Measurements from ENCODE around the gene PAX5. TPM values are rescaled to one million over a fixed set of nuclear protein-coding genes. Genes with fewer than 3 reads are reported as not detected.

The PAX5 gene
- polyA plus RNA-seq, 2 of the 4 experiments (the other 2 are of a cell fraction), result not detected

DNA sequence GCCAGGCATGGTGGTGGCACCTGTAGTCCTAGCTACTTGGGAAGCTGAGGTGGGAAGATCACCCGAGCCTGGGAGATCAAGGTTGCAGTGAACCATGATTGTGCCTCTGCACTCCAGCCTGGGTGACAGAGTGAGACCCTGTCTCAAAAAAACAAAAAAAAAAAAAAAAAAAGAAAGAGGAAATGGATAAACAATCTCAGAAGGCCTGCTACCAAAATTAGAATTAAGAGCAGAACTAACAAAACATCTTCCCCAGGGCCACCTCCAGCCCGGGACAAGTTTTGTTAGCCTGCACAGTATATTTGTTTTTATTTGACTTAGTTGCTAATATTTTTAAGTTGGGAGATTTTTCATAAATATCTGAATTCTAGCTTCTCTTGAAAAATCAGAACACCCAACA is 23.1 kb downstream of the PAX5 start:
- TF ChIP-seq, protein P1, sequence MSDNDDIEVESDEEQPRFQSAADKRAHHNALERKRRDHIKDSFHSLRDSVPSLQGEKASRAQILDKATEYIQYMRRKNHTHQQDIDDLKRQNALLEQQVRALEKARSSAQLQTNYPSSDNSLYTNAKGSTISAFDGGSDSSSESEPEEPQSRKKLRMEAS (IDR thresholded peaks at IDR 0.05), result no peak
- TF ChIP-seq RFX5 (IDR thresholded peaks at IDR 0.05) (no peak), RCOR1 (IDR thresholded peaks at IDR 0.05; ENCODE audit: low read depth, low read length) (no peak), ZSCAN20 (CRISPR knock-in tag; IDR thresholded peaks at IDR 0.05) (no peak), NPAS2 (CRISPR knock-in tag; IDR thresholded peaks at IDR 0.05; ENCODE audit: borderline replicate concordance) (no peak), MAZ (IDR thresholded peaks at IDR 0.05; ENCODE audit: borderline replicate concordance, low read depth, low read length) (no peak), TP53 (CRISPR knock-in tag; IDR thresholded peaks at IDR 0.05) (no peak), POLR2A (IDR thresholded peaks at IDR 0.05; ENCODE audit: low read length) (no peak), SREBF2 (IDR thresholded peaks at IDR 0.05) (no peak), FOSB (CRISPR knock-in tag; IDR thresholded peaks at IDR 0.05) (no peak)
- TF ChIP-seq, protein P2, sequence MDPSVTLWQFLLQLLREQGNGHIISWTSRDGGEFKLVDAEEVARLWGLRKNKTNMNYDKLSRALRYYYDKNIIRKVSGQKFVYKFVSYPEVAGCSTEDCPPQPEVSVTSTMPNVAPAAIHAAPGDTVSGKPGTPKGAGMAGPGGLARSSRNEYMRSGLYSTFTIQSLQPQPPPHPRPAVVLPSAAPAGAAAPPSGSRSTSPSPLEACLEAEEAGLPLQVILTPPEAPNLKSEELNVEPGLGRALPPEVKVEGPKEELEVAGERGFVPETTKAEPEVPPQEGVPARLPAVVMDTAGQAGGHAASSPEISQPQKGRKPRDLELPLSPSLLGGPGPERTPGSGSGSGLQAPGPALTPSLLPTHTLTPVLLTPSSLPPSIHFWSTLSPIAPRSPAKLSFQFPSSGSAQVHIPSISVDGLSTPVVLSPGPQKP (IDR thresholded peaks at IDR 0.05; ENCODE audit: low read depth, low read length), result no peak
- TF ChIP-seq, protein P3, sequence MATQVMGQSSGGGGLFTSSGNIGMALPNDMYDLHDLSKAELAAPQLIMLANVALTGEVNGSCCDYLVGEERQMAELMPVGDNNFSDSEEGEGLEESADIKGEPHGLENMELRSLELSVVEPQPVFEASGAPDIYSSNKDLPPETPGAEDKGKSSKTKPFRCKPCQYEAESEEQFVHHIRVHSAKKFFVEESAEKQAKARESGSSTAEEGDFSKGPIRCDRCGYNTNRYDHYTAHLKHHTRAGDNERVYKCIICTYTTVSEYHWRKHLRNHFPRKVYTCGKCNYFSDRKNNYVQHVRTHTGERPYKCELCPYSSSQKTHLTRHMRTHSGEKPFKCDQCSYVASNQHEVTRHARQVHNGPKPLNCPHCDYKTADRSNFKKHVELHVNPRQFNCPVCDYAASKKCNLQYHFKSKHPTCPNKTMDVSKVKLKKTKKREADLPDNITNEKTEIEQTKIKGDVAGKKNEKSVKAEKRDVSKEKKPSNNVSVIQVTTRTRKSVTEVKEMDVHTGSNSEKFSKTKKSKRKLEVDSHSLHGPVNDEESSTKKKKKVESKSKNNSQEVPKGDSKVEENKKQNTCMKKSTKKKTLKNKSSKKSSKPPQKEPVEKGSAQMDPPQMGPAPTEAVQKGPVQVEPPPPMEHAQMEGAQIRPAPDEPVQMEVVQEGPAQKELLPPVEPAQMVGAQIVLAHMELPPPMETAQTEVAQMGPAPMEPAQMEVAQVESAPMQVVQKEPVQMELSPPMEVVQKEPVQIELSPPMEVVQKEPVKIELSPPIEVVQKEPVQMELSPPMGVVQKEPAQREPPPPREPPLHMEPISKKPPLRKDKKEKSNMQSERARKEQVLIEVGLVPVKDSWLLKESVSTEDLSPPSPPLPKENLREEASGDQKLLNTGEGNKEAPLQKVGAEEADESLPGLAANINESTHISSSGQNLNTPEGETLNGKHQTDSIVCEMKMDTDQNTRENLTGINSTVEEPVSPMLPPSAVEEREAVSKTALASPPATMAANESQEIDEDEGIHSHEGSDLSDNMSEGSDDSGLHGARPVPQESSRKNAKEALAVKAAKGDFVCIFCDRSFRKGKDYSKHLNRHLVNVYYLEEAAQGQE (IDR thresholded peaks at IDR 0.05), result no peak
- TF ChIP-seq, protein P4, sequence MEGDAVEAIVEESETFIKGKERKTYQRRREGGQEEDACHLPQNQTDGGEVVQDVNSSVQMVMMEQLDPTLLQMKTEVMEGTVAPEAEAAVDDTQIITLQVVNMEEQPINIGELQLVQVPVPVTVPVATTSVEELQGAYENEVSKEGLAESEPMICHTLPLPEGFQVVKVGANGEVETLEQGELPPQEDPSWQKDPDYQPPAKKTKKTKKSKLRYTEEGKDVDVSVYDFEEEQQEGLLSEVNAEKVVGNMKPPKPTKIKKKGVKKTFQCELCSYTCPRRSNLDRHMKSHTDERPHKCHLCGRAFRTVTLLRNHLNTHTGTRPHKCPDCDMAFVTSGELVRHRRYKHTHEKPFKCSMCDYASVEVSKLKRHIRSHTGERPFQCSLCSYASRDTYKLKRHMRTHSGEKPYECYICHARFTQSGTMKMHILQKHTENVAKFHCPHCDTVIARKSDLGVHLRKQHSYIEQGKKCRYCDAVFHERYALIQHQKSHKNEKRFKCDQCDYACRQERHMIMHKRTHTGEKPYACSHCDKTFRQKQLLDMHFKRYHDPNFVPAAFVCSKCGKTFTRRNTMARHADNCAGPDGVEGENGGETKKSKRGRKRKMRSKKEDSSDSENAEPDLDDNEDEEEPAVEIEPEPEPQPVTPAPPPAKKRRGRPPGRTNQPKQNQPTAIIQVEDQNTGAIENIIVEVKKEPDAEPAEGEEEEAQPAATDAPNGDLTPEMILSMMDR (IDR thresholded peaks at IDR 0.05), result no peak
- TF ChIP-seq, protein P5, sequence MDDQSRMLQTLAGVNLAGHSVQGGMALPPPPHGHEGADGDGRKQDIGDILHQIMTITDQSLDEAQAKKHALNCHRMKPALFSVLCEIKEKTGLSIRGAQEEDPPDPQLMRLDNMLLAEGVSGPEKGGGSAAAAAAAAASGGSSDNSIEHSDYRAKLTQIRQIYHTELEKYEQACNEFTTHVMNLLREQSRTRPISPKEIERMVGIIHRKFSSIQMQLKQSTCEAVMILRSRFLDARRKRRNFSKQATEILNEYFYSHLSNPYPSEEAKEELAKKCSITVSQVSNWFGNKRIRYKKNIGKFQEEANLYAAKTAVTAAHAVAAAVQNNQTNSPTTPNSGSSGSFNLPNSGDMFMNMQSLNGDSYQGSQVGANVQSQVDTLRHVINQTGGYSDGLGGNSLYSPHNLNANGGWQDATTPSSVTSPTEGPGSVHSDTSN (IDR thresholded peaks at IDR 0.05), result no peak
- FAIRE-seq (no peak), ATAC-seq (no peak), DNase-seq (ENCODE audit: low read depth in 1 of 2, low spot score in 1 of 2) (no peak)
- Histone ChIP-seq H3K27ac (no peak overlapping the region), H3K9me3 (no peaks in the 10 kb centered on the region), H3K4me1 (no peaks in the 10 kb centered on the region), H3K4me2 (no peak overlapping the region), H3K4me3 (no peak overlapping the region)
- CTCF ChIA-PET, result interaction anchor here (1.0 to 3.1 kb wide), 6 partner anchors 9 to 318 kb away, joined by 3 to 15 read pairs (median 4); no protein-coding TSS in a partner anchor
- POLR2A ChIA-PET, result no interaction called here
- WGBS (ENCODE audit: missing lambda C conversion rate), result 4% methylated on average over 2 of the region's 2 CpGs

DNA sequence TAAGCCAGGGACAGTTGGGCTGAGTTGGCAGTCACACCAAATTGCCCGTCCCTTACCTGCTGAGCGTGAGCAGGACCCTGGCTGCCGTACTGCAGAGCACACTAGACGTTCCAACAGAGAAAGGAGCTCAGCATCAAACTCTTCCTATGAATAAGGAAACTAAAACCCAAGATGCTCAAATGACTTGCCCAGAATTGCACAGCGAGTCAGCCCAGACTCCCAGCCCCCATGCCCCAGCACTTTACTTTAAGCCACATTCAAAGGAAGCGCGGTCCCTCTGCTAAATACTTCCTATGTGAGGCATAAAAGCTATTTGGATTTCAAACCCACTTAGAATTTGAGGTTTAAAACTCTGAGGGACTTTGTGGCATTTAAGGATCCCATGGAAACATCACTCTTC is 23.9 kb downstream of the PAX5 start:
- H3K9me3 ChIP-seq, result no peaks in the 10 kb centered on the region
- ChIA-PET POLR2A (no interaction called here), CTCF (interaction anchor here (0.9 to 7.3 kb wide), 6 partner anchors 10 to 401 kb away, joined by 3 to 59 read pairs (median 9); no protein-coding TSS in a partner anchor)
- no peaks in the 10 kb centered on the region for H3K4me1 ChIP-seq
- no peak overlapping the region for H3K27ac ChIP-seq
- ATAC-seq (no peak), FAIRE-seq (no peak), DNase-seq (ENCODE audit: low read depth in 1 of 2, low spot score in 1 of 2) (no peak)
- no peak overlapping the region for H3K4me3 ChIP-seq
- 40% methylated on average over 7 of the region's 7 CpGs for WGBS (ENCODE audit: missing lambda C conversion rate)
- H3K4me2 ChIP-seq, result no peak overlapping the region
- no peak for TF ChIP-seq RAD21 (conservative IDR thresholded peaks at IDR 0.05 in 1 of 2, IDR thresholded peaks at IDR 0.05 in 1 of 2)
- TF ChIP-seq EHMT2 (IDR thresholded peaks at IDR 0.05; ENCODE audit: low read depth), result no peak
- TF ChIP-seq RFX5 (IDR thresholded peaks at IDR 0.05), result no peak
- TF ChIP-seq ESRRA (IDR thresholded peaks at IDR 0.05; ENCODE audit: borderline replicate concordance, low read length), result no peak
- TF ChIP-seq, protein P4 (IDR thresholded peaks at IDR 0.05), result no peak
- TF ChIP-seq, protein P1 (IDR thresholded peaks at IDR 0.05), result no peak
- no peak for TF ChIP-seq PHF8 (IDR thresholded peaks at IDR 0.05; ENCODE audit: borderline replicate concordance, low read depth)
- TF ChIP-seq FOXS1 (CRISPR knock-in tag; IDR thresholded peaks at IDR 0.05), result no peak
- TF ChIP-seq, protein P3 (IDR thresholded peaks at IDR 0.05), result no peak
- no peak for TF ChIP-seq HDAC2 (IDR thresholded peaks at IDR 0.05)
- no peak for TF ChIP-seq RCOR1 (IDR thresholded peaks at IDR 0.05; ENCODE audit: low read depth, low read length)

Data from A549 (cell line).